Activated CD4-positive, alpha-beta T cell treated with anti-CD3 and anti-CD28 coated beads for 1 hour (primary cell): ENCODE measurements around the gene LENG8.
"Not testable (repeated sequence)": the region's sequence is repeated elsewhere in the genome, so short reads cannot be mapped to it uniquely, and the experiment has no call there.

Source experiments
- DNase-seq: peaks from one replicate; pipeline ENCODE4 v3.0.0-alpha.2; 2020

The LENG8 gene

DNA sequence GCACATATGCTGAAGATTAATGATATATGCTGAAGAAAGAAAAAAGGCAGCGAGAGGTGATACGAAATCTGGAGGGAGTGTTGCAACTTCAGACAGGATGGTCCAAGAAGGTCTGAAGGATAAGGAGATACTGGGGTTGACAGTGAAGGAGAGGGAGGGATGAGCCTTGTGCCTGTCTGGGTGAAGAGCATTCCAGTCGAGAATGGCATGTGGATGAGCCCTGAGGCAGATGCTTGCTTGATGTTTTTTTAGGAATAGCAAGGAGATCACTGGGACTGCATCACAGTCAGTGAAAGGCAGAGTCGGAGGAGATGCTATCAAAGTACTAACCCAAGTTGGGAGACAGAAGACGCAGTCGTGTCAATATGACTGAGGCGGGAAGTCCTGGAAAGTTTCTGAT lies 40.3 kb downstream of the LENG8 start:
- DNase-seq, result no peak

DNA sequence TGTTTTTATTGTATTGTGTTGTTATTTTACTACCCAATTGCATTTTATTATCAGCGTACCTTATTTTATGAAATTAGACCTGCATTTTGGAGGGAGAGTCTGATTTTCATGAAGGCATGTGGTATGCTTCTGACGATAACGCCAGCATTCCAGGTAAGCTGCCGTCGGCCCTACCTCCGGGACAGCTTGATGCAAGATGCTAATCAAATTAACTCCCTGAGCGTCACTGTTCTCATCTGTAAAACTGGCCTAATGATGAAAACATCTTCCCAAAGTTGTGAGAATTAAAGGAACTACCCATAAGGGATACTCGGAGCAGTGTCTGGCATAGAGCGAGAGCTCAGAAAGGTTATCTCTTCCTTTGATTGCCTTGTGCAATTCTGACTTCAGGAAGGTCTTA lies 40.8 kb downstream of the LENG8 start:
- no peak for DNase-seq

DNA sequence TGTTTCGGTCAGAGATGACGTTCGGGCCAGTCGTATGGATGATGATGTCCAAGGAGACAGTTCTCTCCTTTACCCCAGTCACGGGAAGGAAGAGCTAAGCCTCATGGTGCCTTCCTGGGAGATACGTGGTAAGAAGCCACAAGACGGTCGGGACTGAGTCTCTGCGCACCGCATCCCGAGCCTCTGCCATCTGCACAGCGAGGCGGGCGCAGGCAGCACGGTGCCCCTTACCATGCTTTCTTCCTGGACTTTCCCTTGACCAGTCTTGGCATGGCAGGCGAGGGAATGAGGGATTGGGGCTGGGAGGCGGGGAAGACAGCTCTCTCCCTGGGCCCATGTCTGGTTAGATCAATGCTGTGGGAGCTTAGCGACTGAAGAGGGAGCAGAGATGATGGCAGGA lies 43.6 kb downstream of the LENG8 start:
- no peak for DNase-seq

DNA sequence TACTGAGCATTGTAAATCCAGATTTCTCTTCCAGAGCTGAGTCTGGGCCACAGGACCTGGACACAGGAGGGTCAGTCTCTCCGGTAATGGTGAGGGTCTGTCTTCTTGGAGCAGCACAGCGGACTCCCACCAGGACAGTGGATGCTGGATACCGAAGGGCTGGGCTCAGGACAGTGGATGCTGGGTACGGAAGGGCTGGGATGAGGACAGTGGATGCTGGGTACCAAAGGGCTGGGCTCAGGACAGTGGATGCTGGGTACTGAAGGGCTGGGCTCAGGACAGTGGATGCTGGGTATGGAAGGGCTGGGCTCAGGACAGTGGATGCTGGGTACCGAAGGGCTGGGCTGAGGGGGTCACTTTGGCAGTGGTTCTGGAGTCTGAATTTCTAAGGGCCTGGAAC lies 44.1 kb downstream of the LENG8 start:
- DNase-seq, result not testable (repeated sequence)

DNA sequence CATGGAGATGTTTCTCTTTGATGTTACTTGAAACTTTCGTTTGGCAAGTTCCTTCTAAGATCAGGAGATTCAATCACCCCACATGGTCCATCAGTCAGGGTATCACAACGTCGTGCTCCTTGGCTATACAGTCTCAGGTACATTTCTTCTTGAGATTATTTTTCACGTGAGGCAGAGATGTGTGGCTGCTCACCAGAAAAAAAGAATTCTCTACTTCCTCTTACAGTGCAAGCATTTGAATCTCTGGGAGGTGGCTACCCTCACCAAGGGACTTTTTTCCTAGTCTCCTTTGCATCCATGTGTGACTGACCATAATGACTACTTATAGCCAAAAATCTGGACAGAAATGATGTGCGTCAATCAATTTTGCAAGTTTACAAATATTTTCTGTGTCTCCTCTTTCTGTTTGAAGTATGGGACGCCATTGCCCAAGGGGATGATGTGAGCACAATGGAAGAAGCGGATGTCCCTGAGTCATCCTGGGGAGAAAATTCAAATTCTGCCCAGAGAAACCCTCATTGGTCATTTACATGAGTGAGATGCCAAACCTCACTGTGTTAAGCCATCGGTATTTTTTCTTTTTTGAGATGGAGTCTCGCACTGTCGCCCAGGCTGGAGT lies 45.1 kb downstream of the LENG8 start:
- DNase-seq, result no peak

DNA sequence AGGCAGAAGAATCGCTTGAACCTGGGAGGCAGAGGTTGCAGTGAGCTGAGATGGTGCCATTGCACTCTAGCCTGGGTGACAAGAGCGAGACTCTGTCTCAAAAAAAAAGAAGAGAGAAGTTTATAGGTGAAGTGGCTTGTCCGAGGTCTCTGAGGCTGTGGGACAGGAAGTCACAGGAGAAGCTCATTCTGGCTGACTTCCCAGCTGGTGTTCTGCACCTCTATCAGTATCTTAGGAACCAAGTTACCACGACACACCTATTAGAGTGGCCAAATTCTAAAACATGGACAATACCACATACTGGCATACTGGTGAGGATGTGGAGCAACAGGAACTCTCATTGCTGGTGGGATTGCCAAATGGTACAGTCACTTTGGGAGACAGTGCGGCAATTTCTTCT lies 46.3 kb downstream of the LENG8 start:
- DNase-seq, result not testable (repeated sequence)

DNA sequence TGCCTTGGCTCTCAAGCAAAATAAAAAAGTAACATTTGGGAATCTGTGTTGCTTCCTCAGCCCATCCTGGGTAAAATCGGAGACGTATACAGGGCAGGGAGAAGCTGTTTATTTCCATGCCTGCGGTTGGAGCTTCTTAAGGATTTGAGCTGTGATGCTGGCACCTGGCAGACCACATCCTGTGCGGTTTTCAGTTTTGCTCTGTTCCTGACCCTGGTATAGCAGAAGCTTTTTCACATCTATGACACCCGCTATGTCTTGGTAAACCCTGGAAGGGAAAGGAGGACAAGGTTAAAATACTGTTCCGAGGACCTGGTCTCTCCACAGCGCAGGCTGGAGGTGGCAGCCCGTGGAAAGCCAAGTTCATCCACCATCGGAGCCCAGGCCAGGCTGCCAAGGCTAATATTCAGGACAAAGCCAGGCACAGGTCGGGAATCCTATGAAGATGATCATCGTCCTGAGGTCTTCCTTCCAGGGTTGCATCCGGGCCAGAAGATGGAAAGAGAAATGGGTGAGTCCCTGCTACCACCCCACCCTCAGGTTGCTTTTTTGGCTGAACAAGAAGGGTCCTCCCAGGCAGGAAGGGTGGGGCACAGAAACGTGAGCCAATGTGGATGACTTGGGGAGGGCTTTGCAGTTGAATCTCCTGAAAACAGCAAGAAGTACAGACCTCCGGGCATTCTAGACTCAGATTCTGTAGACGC lies 48.9 kb downstream of the LENG8 start:
- not testable (repeated sequence) for DNase-seq

DNA sequence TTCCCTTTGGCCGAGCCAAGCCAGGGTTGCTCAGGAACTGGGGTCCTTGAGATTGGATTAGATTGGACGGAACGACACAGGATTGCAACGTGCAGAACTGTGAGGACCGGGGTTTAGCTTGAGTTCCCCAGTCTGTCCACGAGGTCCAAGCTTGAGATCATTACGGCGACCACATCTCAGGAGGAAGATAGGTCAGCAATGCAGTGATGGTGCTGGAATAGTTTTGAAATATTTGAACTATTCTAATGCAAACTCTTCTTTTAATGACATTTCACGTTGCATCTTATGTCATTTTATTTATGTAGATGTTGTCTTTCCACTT lies 49.4 kb downstream of the LENG8 start:
- not testable (repeated sequence) for DNase-seq

DNA sequence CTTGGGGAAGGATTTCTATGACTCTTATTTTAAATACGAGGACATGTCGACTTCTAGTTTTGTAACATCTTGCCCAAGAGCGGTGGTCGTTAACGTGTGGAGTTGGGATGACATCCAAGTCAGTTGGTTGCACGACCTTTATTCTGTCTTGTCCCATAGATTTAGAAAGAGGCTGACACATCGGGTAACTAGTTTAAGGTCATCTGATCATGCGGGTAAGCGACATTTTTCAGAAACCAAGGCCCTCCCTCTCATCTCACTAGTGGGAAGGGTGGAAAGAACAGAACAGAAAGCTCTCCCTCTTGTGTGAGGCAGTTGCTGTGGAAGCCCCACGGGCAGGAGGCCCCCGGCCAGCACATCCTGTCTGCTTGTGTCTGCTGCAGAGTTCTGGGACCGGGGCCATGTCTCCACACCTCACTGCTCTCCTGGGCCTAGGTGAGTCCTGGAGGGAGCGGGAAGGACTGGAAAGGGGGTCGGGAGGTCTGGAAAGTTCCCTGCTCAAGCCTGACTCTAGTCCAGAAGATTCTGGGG lies 53.6 kb downstream of the LENG8 start, which contains the start of gene LAIR2:
Gene LAIR2, plus strand, starts transcription at position 314 of the 531 bp plus-strand sequence. Its CDS starts 88 bp downstream, at position 402.
- no peak for DNase-seq

DNA sequence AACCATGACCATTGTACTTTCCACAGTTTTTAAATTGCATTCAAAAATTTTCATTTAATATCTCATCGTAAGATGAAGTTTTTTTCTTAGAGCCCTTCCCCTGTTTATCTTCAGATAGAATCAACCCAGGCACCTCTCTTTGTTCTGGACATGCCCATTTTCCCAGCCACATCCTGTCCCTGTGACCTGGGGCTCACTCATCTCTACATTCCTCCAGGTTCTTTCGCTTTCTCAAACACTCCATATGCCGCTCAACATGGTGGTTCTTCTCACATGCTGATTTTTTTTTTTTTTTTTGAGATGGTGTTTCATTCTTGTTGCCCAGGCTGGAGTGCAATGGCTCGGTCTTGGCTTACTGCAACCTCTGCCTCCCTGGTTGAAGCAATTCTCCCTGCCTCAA lies 56.5 kb downstream of the LENG8 start:
- not testable (repeated sequence) for DNase-seq

DNA sequence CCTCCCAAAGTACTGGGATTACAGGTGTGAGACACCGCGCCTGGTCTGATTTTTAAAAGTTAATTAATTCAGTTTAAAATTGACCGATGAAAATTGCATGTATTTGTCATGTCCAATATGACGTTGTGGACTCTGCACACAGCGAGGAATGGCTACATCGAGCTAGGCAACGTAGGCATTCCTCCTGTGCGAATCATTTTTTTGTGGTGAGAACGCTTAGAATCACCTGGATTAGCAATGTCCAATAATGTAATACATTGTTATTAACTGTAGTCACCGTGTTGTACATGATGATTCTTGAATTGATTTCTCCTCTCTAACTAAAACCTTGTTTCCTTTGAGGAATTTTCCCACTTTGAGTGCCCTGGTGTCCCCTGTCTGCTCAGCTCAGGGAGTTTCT lies 57.1 kb downstream of the LENG8 start:
- DNase-seq, result no peak

DNA sequence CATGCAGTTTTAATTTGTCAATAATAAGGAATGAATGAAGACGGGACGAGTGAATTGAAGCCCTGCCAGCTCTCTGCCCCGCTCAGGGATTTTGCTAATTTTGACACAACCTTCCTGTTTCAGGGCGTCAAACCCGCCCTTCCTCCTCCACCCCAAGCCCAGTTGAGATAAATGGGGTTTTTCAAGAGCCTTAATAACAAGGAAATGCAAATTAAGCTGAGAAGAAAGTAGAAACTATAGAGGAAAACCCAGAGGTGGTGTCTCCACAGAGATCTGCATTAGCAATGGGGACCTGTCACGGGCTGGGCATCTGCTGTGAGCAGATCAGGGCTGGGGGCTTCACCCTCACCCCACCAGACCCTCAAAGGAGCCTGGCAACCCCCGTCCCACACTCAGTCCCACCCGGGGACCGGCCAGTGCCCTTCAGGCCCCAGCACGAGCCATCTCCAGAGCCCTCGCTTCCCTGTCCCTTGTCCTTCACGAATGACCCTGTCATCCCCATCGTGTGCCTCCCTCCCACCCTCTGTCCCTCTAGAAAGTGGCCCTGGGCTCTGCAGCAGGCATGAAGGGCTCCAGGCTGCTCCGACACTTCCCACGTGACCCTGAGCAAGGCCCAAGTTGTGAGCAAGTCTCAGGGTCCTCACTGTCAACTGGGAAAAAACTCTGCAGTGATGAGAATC lies 58.2 kb downstream of the LENG8 start:
- DNase-seq, result not testable (repeated sequence)

DNA sequence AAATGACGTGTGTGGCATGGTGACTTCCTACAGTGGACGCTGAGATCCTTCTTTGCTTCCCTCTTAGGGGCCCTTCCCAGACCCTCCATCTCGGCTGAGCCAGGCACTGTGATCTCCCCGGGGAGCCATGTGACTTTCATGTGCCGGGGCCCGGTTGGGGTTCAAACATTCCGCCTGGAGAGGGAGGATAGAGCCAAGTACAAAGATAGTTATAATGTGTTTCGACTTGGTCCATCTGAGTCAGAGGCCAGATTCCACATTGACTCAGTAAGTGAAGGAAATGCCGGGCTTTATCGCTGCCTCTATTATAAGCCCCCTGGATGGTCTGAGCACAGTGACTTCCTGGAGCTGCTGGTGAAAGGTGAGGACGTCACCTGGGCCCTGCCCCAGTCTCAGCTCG lies 58.8 kb downstream of the LENG8 start:
- DNase-seq, result no peak

DNA sequence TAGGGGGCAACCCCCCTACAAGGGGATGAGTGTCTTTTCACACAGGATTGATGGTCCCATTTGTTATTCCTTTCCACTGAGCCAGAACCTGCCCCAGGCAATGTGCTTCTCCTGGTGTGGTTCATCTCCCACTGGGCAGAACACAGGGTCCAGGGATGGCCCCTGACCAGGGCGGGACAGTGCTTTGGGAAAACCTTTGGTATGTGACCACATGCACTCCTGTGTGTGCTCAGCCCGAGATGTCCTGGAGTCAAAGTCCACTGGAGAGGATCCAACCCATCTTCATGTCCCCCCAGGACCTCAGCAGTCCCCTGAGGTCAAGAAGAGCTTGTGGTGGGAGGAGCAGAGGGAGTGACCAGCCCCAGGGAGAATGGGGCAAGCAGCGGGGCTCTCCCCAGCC lies 59.5 kb downstream of the LENG8 start:
- DNase-seq, result not testable (repeated sequence)

DNA sequence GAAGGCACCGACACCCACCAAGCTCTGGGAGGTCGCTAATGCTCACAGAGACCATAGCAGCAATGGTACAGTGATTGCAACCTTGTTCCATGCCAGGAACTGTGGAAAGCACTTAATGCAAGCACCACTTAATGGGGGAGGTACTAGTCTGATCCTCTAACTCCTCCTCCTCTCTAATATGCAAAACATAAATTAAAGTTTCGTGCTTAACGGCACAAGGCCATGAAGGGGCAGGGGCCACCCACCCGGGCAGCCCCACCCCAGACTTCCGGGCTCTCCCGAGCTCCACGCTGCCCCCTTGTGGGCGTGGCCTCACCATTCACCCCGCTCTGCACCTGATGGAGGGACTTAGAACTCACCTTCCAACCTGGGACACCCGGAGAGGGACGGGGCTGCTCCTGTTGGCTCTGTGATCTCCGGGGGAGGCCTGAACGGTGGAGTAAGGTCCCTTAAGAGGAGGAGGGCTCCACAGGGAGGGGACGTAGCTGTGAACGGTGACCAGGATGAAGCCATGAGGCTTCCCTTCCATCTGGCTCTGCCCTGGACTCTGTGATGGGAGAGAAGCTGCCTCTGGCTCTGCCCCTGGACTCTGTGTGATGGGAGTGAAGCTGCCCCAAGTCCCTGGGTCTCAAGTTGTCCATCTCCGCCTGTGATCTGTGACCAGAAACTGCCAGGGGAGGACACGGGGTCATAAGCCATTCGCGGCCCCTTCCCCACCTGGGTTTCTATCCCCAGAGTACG lies 60.4 kb downstream of the LENG8 start:
- DNase-seq, result not testable (repeated sequence)
